ENCODE measurements around the gene TAOK1.

TAOK1 gene

DNA sequence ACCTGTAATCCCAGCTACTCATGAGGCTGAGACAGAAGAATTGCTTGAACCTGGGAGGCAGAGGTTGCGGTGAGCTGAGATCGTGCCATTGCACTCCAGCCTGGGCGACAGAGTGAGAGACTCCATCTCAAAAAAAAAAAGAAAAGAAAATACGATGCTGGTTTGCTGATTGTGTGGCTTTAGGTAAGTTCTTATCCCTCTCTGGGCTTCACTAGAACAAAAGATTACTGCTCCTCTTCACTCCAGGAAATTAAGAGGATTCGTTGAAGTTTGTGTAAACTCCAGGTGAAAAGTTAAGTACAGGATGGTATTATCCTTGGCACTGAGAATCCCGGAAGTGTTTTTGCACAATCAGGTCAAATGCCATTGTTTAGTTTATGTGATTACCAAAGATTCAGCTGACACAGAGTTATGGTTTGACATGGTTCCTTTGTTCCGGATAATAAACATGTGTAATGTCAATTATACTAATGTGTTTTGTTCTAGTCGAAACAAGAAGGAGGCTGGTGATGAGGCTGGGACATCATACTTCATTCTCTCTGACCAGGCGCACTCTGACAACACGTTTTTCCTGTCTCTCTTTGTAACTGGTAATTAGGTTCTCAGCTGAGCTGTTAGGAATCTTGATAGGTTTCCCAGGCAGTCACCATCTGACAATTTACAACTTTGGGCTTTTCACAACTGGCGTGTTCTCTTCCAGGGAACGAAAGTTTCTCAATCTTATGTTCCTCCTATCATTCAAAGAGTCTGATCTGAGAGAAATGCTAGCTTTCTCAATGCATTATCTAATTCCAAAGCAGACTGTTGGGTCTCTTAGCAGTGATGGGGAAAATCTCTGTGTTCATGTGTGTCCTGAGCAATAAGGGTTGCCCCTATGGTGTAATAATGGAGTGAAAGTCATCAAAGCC lies 10.8 kb upstream of the TAOK1 start:
- no peak for DNase-seq (ENCODE audit: low read depth)

DNA sequence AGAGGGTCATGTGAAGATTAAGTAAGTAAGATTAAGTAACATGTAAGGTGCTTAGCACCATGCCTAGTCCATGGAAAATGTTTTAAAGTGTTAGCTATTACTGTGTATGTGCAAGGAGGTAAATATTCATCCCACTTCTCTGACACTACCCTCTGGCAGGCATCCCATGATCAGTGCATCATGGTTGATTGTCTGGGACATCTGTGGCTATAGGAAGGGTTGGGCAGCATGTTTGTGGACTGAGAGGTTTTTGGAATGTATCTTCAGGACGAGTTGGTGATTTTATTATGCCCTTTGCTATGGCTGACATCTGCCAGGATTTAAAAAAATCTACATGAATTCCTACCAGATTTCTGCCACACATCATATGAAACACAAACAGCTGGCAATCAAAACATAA lies 6.5 kb upstream of the TAOK1 start:
- DNase-seq (ENCODE audit: low read depth) = no peak

DNA sequence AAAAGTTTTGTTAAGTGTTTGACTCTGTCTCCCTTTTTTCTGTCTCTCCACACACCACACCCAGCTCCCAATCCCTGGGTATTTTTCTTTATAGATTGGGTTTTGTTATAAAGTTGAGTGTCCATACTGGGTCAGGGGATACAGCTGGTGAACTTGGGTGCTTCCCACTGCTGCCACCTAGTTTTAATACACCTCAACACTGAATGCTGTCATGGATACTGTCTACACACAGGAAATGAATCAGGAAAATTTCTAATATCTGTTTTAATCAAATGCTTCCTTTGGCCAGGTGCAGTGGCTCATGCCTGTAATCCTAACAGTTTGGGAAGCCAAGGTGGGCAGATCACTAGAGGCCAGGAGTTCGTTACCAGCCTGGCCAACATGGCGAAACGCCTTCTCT lies 5.3 kb upstream of the TAOK1 start:
- DNase-seq (ENCODE audit: low read depth) = no peak

DNA sequence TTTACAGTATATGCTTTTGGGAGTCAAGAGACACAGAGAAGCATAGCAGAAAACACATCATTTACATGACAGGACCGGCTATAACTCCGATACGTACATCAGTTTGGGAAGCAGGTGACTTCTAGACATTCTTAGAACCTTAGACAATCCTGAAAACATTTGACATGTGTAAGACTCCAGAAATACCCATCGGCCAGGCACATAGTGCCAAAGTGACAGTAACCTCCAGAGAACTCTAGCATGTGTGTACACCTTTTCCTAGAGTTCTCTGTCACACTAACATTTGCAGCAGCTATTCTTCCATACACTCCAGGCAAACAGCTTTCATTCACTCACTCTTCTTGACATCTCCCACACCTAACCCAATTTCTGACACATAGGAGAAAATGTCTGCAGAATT lies 3.4 kb upstream of the TAOK1 start:
- DNase-seq (ENCODE audit: low read depth) = no peak

DNA sequence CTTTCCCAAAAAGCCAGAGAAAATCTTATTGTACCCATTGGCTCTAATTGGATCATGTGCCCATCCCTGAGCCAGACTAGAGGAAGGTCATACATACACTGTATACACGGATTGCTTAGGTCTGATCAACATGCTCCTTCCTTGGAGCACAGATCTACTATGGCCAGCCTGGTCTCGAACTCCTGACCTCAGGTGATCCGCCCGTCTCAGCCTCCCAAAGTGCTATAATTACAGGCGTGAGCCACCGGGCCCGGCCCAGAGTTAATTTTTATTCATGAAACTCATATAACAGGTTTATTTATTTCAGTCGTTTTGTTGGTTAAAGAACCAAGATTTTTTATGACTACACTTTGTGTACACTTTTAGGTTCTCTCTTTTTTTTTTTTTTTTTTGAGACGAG lies 1.2 kb upstream of the TAOK1 start:
- DNase-seq (ENCODE audit: low read depth) = no peak

DNA sequence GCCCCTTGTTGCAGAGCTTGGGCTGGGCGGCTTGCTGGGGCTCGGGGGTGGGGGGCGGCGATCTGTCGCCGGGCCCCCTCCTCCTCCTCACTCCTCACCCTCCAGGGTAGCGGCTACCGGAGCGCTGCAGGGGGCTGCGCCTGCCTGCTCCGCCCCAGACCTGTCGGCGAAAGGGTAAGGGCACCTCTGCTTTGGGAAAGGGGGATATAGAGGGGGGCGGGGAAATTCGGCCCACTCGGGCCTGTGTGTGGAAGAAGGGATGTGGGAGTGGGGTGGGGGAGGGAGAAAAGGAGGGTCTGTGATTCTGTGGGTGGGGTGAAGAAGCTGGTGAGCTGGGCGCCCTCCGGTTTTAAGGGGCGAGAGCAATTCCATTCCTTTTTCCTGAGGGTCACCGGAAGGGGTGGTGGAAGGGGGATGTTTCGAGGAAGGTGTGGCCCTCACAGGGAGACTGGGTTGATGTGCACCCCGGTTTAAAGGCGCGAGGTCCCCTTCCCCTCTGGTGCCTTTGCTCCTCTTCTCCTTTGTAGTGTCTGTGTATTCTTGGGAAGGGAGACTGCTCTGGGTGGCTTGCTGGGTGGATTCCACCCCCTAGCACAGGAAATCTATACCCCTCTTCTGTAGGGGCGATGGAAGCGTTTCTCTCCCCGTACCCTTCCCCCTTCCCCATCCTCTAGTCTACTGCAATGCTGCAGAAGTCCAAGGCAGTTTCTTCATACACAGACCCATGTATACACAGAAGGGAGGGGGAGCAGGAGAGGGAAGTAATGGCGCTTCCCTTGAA lies 878 bp downstream of the TAOK1 start:
- no peak for DNase-seq (ENCODE audit: low read depth)

DNA sequence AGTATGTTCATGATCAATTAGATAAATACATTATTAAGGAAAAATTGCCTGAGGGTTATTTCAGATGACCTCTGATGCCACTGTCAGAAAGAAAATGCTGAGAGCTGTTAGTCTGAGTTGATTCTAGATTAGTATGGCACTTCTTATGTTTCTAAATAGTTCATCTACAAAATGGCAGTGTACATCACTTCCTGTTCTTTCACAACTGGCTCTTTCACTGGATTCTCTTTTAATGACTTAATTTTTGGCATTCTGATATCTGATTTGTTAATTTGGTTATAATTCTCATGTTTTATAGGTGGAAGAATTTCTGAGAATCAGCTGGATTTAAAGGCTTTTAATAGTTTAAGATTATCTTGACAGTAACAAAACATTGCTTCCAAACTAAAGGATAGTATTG lies 3.3 kb downstream of the TAOK1 start:
- no peak for DNase-seq (ENCODE audit: low read depth)

DNA sequence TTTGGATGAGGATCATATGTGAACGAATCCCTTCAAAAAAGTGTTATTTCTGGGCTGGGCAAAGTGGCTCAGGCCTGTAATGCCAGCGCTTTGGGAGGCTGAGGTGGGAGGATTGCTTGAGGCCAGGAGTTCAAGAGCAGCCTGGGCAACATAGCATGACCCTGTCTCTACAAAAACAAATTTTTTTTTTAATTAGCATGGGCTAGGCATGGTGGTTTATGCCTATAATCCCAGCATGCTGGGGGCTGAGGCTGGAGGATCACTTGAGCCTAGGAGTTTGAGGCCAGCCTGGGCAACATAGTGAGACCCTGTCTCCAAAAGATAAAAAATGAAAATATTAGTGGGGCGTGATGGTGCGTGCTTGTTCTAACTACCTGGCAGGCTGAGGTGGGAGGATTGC lies 4.6 kb downstream of the TAOK1 start:
- DNase-seq (ENCODE audit: low read depth) = no peak

DNA sequence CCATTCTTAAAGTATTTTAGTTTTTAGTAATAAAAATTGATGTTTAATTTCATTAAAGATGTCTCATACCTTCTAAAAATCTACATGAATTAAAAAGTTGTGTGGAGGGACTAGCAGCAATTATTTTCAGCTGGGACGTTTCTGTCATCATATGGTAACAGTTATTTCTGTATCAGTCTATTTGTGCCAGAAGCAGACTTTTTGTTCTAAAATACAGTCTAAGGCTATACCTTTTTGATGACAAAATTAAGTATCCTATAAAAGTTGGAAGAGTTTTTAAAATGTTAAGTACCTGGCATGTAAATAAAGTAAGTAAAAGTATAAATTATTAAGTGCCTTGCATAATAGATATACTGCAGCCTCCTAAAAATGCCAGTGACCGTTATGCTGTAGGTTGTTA lies 5.9 kb downstream of the TAOK1 start:
- DNase-seq (ENCODE audit: low read depth) = no peak

DNA sequence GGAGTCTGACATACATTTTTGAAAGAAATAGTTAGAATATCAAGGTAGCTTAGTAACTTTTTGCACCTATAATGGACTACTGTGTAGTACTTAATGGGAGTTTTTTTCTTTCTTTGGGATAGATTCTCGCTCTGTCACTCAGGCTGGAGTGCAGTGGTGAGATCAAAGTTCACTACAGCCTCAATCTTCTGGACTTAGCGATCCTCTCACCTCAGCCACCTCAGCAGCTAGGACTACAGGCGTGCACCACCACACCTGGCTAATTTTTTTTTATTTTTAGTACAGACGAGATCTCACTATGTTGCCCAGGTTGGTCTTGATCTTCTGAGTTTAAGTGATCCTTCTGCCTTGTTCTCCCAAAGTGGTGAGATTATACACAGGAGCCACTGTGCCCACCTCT lies 9.5 kb downstream of the TAOK1 start:
- no peak for DNase-seq (ENCODE audit: low read depth)

DNA sequence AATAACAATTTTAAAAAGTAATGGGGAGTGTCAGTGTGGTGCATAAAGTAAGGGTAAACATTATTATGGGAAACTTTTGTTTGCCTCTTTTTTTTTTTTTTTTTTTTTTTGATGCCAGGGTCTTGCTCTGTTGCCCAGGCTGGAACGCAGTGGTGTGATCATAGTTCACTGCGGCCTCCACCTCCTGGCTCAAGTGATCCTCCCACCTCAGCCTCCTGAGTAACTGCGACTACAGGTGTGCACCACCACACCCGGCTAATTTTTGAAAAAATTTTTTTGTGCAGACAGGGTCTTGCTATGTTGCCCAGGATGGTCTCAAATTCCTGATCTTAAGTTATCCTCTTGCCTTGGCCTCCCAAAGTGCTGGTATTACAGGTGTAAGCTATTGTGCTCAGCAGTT lies 10.7 kb downstream of the TAOK1 start:
- no peak for DNase-seq (ENCODE audit: low read depth)

DNA sequence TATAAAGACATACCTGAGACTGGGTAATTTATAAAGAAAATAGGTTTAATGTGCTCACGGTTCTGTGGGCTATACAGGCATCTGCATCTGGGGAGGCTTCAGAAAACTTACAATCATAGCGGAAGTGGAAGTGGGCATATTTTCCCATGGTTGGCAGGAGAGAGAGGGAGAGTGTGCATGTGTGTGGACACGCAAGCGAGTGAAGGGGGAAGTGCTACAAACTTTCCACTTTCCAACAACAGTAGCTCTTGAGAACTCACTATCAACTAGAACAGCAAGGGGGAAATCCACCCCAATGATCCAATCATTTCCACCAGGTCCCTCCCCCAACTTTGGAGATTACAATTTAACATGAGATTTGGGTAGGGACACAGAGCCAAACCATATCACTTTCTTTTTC lies 11.1 kb downstream of the TAOK1 start:
- no peak for DNase-seq (ENCODE audit: low read depth)

DNA sequence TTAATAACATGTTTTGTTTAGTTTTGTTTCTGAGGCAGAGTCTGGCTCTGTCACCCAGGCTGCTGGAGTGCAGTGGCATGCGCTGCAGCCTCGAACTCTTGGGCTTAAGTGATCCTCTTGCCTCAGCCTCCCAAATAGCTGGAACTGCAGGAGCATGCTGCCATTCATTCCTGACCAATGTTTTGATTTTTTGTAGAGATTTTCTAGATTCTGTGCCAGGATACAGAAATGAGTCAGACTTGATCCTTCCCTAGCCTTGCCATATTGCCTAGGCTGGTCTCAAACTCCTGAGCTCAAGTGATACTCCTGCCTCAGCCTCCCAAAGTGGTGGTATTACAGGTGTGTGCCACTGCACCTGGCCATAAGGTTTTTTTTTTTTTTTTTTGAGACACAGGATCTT lies 17.7 kb downstream of the TAOK1 start:
- DNase-seq (ENCODE audit: low read depth) = no peak

DNA sequence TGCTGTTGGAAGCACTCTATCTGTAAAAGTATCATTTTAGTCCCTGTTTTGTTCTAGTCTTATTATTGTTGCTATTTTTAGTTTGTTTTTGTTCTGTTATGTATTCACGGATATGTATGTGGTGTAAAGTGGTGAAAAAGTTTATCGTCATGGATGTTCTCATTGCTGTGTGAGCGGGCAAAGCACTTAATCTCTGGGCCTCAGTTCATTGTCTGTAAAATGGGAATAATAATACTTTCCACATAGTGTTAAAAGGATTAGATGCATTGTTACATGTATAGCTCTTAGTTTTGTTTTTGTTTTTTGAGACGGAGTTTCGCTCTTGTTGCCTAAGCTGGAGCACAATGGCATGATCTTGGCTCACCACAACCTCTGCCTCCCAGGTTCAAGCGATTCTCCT lies 19.8 kb downstream of the TAOK1 start:
- no peak for DNase-seq (ENCODE audit: low read depth)

DNA sequence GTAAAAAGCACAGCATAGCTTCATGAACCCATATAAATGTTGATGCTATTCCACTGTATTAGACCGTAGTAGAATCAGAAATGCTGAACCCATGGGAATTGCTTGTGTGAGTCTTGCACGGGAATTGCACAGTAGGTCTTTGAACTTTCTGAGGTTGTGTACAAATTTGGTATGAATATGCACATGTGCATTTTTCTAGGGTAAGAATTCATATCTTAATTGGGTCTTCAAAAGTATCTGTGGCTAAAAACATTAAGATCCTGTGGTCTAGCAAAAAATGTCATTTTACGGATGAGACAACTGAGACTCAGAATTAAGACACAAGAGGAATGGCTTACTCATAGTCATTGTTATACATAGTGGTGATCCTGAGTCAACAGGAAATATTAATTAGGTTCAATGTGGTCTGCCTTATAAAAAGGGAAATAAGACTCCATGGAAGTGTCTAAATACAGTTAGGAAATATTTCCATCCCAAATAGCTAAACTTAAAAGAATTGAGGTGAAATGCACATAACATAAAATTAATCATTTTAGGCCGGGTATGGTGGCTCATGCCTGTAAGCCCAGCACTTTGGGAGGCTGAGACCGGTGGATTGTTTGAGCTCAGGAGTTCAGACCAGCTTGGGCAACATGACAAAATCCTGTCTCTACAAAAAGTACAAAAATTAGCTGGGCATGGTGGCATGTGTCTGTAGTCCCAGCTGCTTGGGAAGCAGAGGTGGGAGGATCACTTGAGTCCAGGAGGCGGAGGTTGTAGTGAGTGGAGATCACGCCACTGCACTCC lies 22.8 kb downstream of the TAOK1 start:
- DNase-seq (ENCODE audit: low read depth) = no peak

DNA sequence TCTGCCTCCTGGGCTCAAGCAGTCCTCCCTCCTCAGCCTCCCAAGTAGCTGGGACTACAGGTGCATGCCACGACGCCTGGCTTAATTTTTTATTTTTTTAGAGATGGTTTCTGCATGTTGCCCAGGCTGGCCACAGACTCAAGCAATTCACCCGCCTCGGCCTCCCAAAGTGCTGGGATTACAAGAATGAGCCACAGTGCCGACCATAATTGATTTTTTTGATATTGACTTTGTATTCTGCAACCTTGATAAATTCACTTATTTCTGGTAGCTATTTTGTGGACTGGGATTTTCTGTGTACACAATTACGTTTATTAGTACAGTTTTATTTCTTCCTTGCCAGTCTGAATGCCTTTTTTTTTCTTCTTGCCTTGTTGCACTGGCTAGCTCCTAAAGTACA lies 30.0 kb downstream of the TAOK1 start:
- DNase-seq (ENCODE audit: low read depth) = no peak

DNA sequence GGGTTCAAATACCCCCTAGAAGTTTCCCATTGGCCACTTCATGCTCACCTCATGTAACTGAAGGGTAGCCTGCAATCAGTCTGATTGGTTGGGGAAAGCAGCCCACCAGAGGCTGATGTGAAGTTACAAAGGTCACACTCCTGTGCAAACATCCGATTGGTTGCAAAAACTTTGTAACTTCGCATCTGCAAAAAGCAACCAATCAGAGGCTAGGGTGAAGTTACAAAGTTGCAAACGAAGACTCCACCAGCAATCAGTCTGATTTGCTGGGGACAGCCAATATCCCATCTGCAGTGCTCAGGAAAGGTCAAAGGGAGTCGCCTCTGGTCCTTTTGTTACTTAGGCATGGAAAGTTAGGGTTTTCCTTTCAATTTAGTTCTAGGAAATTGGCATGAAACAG lies 40.1 kb downstream of the TAOK1 start:
- no peak for DNase-seq (ENCODE audit: low read depth)

DNA sequence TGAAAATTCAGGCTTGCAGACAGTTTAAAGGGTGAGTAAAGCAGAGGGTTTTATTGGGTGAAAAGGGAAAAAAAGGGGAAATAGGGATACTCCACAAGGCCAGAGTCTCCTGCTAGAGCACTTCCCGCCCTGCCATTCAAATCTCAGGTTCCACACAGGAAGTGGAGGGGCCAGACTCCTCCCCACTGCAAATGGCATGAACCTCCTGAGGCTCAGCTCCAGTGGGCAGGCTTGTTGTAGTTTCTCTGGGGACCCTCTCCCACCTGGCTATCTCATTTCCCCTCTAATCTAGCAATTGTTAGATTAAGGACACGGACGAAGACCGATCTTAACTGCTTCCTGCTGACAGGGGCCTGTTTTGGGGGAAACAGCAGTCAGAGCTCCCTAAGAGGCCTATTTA lies 43.4 kb downstream of the TAOK1 start:
- no peak for DNase-seq (ENCODE audit: low read depth)

DNA sequence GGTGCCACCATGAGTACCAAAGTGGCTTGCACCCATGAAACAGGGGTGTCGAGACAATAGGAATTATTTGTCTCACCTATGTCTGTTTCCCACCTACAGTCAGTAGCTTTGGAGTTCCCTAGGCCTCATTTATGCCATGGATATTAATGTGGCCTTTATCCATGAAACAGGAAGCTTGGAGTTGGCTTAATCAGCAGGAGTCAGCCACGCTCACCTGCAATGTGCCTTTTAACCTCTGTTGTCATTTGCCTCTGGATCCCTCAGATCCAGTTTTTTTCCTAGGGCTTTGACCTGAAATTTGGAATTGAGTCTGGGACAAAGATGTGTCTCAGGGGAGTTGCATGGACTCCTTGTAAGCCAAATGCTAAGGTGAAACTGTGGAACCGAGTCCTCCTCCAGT lies 44.4 kb downstream of the TAOK1 start:
- no peak for DNase-seq (ENCODE audit: low read depth)

DNA sequence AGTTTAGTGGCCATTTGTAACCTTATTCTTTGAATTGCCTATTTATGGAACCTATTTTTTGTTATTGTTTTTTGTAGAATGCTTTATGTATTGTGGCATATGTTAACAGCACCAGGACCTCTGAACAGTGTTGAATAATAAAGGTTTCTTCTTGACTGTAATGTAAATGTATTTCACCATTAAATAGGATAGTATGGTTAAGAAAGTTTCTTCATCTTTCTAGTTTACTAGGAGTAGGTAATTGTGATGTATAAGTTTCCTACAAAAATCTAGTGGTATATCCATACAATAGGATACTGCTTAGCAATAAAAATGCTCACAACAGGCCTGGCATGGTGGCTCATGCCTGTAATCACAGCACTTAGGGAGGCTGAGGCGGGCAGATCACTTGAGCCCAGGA lies 52.3 kb downstream of the TAOK1 start:
- DNase-seq (ENCODE audit: low read depth) = no peak

DNA sequence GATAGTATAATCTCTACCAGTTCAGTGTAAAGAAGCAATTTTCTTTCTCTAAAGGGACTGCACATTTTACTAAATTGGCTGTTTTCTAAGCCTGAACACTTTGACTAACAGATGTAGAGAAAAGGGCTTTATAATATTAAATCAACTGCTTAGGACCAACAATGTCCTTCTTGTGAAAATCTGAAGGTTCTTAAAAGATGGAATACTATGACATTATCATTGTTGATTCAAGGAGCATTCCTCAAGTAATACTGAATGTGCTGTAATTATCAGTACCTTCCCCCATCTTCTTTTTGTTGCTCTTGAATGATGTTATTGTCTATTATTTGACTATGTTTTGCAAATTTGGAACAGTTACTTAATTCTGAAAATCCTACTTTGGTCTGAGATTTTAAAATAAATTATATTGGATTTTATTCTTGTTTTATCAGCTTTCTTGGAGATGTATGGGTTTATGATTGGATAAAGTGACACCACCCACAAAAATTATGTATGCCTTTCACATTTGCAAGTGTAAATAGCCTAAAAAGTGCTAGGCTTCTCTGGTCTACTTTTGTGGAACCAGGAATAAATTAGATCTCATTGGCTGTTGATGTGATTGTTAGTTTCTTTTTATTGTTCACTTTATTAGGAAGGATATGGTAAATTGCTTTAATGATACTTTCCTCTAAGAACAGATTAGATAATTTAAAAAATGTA lies 53.0 kb downstream of the TAOK1 start:
- DNase-seq (ENCODE audit: low read depth) = no peak

DNA sequence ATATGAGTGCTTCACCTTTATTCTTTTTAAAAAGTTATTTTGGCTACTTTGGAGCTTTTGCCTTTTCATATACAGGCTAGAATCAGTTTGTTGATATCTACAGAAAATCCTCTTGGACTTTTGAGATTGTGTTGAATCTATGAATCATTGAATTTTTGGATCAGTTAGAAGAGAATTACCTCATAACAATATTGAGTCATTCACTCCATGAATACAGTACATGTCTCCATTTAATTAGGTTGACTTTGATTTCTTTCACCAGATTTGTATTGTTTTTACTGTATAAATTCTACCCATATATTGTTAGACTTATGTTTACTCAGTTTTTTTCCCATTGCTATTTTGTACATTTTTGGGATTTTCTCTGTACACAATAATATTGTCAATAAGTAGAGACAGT lies 54.4 kb downstream of the TAOK1 start:
- DNase-seq (ENCODE audit: low read depth) = no peak
